ENCODE results near the gene HSPB8.

Gene HSPB8

DNA sequence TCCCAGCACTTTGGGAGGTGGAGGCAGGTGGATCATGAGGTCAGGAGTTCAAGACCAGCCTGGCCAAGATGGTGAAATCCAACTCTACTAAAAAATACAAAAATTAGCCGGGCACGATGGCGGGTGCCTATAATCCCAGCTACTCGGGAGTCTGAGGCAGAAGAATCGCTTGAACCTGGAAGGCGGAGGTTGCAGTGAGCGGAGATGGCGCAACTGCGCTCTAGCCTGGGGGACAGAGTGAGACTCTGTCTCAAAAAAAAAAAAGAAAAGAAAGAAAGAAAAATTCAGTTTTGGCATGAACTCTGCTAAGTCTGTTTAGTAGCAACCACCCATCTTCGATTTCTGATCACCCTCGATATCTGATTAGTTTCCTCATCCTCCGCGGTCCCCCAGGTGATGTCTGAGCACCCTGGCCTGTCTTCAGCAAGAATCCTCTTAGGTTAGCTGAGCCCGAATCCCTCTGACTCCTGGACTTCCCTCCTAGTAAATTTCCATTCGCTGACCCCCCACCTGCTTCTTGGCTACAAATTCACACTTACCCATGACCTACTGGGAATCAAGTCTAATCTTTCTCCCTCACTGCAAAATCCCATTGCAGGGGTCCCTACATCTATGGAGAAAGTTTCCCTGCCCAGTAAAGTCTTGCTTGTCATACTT is 879 bp upstream of the HSPB8 start:
- no peak for DNase-seq (ENCODE audit: low read depth in 1 of 2, low spot score in 1 of 2)
- H3K4me3 ChIP-seq (replicated peaks; ENCODE audit: insufficient read depth, low read length) = no peak overlapping the region
- TF ChIP-seq, protein P1, sequence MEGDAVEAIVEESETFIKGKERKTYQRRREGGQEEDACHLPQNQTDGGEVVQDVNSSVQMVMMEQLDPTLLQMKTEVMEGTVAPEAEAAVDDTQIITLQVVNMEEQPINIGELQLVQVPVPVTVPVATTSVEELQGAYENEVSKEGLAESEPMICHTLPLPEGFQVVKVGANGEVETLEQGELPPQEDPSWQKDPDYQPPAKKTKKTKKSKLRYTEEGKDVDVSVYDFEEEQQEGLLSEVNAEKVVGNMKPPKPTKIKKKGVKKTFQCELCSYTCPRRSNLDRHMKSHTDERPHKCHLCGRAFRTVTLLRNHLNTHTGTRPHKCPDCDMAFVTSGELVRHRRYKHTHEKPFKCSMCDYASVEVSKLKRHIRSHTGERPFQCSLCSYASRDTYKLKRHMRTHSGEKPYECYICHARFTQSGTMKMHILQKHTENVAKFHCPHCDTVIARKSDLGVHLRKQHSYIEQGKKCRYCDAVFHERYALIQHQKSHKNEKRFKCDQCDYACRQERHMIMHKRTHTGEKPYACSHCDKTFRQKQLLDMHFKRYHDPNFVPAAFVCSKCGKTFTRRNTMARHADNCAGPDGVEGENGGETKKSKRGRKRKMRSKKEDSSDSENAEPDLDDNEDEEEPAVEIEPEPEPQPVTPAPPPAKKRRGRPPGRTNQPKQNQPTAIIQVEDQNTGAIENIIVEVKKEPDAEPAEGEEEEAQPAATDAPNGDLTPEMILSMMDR (IDR thresholded peaks at IDR 0.05; ENCODE audit: insufficient read depth, low read length) = no peak
- TF ChIP-seq SPI1 (IDR thresholded peaks at IDR 0.05; ENCODE audit: borderline replicate concordance, low read depth) = no peak
- TF ChIP-seq, protein P2, sequence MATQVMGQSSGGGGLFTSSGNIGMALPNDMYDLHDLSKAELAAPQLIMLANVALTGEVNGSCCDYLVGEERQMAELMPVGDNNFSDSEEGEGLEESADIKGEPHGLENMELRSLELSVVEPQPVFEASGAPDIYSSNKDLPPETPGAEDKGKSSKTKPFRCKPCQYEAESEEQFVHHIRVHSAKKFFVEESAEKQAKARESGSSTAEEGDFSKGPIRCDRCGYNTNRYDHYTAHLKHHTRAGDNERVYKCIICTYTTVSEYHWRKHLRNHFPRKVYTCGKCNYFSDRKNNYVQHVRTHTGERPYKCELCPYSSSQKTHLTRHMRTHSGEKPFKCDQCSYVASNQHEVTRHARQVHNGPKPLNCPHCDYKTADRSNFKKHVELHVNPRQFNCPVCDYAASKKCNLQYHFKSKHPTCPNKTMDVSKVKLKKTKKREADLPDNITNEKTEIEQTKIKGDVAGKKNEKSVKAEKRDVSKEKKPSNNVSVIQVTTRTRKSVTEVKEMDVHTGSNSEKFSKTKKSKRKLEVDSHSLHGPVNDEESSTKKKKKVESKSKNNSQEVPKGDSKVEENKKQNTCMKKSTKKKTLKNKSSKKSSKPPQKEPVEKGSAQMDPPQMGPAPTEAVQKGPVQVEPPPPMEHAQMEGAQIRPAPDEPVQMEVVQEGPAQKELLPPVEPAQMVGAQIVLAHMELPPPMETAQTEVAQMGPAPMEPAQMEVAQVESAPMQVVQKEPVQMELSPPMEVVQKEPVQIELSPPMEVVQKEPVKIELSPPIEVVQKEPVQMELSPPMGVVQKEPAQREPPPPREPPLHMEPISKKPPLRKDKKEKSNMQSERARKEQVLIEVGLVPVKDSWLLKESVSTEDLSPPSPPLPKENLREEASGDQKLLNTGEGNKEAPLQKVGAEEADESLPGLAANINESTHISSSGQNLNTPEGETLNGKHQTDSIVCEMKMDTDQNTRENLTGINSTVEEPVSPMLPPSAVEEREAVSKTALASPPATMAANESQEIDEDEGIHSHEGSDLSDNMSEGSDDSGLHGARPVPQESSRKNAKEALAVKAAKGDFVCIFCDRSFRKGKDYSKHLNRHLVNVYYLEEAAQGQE (IDR thresholded peaks at IDR 0.05; ENCODE audit: insufficient replicate concordance, low read depth) = no peak
- TF ChIP-seq POLR2AphosphoS5 (IDR thresholded peaks at IDR 0.05; ENCODE audit: low read depth) = no peak
- no peak for TF ChIP-seq GABPA (IDR thresholded peaks at IDR 0.05; ENCODE audit: low read depth)
- H3K27ac ChIP-seq (replicated peaks) = no peak overlapping the region
- peaks cover 3% of the 10 kb centered on the region for H3K27me3 ChIP-seq (ENCODE audit: insufficient read depth, poor library complexity, severe bottlenecking)

DNA sequence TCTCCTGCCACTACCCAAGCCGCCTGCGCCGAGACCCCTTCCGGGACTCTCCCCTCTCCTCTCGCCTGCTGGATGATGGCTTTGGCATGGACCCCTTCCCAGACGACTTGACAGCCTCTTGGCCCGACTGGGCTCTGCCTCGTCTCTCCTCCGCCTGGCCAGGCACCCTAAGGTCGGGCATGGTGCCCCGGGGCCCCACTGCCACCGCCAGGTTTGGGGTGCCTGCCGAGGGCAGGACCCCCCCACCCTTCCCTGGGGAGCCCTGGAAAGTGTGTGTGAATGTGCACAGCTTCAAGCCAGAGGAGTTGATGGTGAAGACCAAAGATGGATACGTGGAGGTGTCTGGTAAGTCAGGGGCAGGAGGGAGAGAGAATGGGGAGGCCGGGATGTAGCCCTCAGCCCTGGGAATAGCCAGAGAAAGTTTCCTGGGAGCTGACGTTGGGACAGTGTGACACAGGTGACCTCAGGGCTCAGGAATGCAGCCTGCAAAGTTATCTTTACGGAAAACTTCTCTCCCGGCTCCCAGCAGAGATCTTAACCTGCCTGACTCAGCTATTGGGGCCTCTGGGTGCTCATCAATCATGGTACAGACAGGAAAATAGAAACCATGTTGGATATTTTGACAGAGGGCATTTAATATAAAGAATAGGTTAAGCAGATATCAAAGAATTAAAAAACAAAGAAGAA is 747 bp downstream of the HSPB8 start:
- no peak for DNase-seq (ENCODE audit: low read depth in 1 of 2, low spot score in 1 of 2)
- Histone ChIP-seq H3K4me3 (replicated peaks; ENCODE audit: insufficient read depth, low read length) (no peak overlapping the region), H3K27me3 (ENCODE audit: insufficient read depth, poor library complexity, severe bottlenecking) (peaks cover 3% of the 10 kb centered on the region), H3K27ac (replicated peaks) (no peak overlapping the region)
- no peak for TF ChIP-seq GABPA (IDR thresholded peaks at IDR 0.05; ENCODE audit: low read depth)
- TF ChIP-seq SPI1 (IDR thresholded peaks at IDR 0.05; ENCODE audit: borderline replicate concordance, low read depth) = no peak
- TF ChIP-seq POLR2AphosphoS5 (IDR thresholded peaks at IDR 0.05; ENCODE audit: low read depth) = no peak
- TF ChIP-seq, protein P1 (IDR thresholded peaks at IDR 0.05; ENCODE audit: insufficient read depth, low read length) = no peak
- TF ChIP-seq, protein P2 (IDR thresholded peaks at IDR 0.05; ENCODE audit: insufficient replicate concordance, low read depth) = no peak

DNA sequence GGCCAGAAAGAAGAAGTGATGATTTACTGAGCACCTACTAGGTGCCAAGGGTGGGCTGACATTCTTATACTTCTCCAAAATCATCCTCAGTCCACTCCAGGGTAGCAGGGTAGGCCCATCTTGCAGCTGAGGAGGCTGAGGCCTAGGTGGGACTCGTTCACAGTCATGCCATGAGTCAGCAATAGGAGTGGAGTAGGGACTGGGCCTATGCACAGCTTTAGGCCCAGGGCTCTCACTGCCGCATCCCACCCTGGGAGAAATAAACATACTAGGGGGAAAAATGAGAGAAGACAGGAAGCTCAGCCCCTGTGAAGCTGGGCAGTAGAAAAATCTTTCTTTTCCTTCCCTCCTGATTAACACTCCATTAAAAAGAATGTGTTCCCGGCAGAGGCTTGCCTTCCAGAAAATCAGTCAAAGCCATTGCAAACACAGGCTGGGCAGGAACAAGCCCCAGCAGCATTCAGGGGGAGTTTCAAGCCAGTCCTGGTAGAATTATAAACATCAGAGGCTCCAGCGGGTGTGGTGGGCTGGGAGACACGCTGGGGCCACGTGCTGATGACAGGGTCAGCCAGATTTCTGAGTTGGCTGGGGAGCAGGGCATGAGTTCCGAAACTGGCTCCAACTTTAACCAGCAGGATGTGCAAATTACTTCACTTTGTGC is 1.8 kb downstream of the HSPB8 start:
- TF ChIP-seq, protein P1 (IDR thresholded peaks at IDR 0.05; ENCODE audit: insufficient read depth, low read length) = no peak
- no peak for TF ChIP-seq SPI1 (IDR thresholded peaks at IDR 0.05; ENCODE audit: borderline replicate concordance, low read depth)
- TF ChIP-seq GABPA (IDR thresholded peaks at IDR 0.05; ENCODE audit: low read depth) = no peak
- TF ChIP-seq POLR2AphosphoS5 (IDR thresholded peaks at IDR 0.05; ENCODE audit: low read depth) = no peak
- TF ChIP-seq, protein P2 (IDR thresholded peaks at IDR 0.05; ENCODE audit: insufficient replicate concordance, low read depth) = no peak
- Histone ChIP-seq H3K27ac (replicated peaks) (no peak overlapping the region), H3K4me3 (replicated peaks; ENCODE audit: insufficient read depth, low read length) (no peak overlapping the region), H3K27me3 (ENCODE audit: insufficient read depth, poor library complexity, severe bottlenecking) (peaks cover 3% of the 10 kb centered on the region)
- DNase-seq (ENCODE audit: low read depth in 1 of 2, low spot score in 1 of 2) = no peak
